ENCODE measurements around the gene SLC23A2.
"Not testable (repeated sequence)": the region's sequence is repeated elsewhere in the genome, so short reads cannot be mapped to it uniquely, and the experiment has no call there.

SLC23A2 gene

GRCh38 chr20:4898282-4899244 is 102.7 kb downstream of the SLC23A2 start:
- DNase-seq: no peak

- no peak for DNase-seq
Measured at GRCh38 chr20:4897600-4897999, 103.7 kb downstream of the SLC23A2 start.

- no peak for DNase-seq
Measured at GRCh38 chr20:4896971-4897497, 104.3 kb downstream of the SLC23A2 start.

GRCh38 chr20:4896119-4896702 is 105.1 kb downstream of the SLC23A2 start:
- no peak for DNase-seq

- DNase-seq: no peak
Measured at GRCh38 chr20:4894981-4895381, 106.3 kb downstream of the SLC23A2 start.

- DNase-seq: no peak
Measured at GRCh38 chr20:4894409-4894808, 106.9 kb downstream of the SLC23A2 start.

- no peak for DNase-seq
Measured at GRCh38 chr20:4893709-4894108, 107.6 kb downstream of the SLC23A2 start.

- no peak for DNase-seq
Measured at GRCh38 chr20:4891997-4892396, 109.3 kb downstream of the SLC23A2 start.

GRCh38 chr20:4891190-4891763 is 110.0 kb downstream of the SLC23A2 start:
- no peak for DNase-seq

GRCh38 chr20:4889446-4889845 is 111.9 kb downstream of the SLC23A2 start:
- DNase-seq: no peak

- DNase-seq: no peak
Measured at GRCh38 chr20:4887586-4887985, 113.7 kb downstream of the SLC23A2 start.

GRCh38 chr20:4886771-4887527 is 114.4 kb downstream of the SLC23A2 start:
- no peak for DNase-seq

GRCh38 chr20:4885877-4886276 is 115.4 kb downstream of the SLC23A2 start:
- no peak for DNase-seq

GRCh38 chr20:4883546-4883945 is 117.8 kb downstream of the SLC23A2 start:
- no peak for DNase-seq

GRCh38 chr20:4883051-4883450 is 118.3 kb downstream of the SLC23A2 start:
- DNase-seq: no peak

GRCh38 chr20:4881006-4881730 is 120.1 kb downstream of the SLC23A2 start:
- DNase-seq: no peak

GRCh38 chr20:4880051-4880450 is 121.3 kb downstream of the SLC23A2 start:
- DNase-seq: no peak

- DNase-seq: not testable (repeated sequence)
Measured at GRCh38 chr20:4878099-4878498, 123.2 kb downstream of the SLC23A2 start.

- DNase-seq: peak in 1 of 2 experiments; percentile 8
Measured at GRCh38 chr20:4876731-4877130, 124.6 kb downstream of the SLC23A2 start.

GRCh38 chr20:4876301-4876700 is 125.0 kb downstream of the SLC23A2 start:
- DNase-seq: no peak

- DNase-seq: peak; percentile 93 to 97
Measured at GRCh38 chr20:4875578-4876067, 125.7 kb downstream of the SLC23A2 start.

GRCh38 chr20:4873396-4873795 is 127.9 kb downstream of the SLC23A2 start:
- no peak for DNase-seq

Data from NCI-H187 (cell line).